K562 (cell line): ENCODE data around the gene NKIRAS1.

Experiments used
- ARNT ChIP-seq, 2 experiments: fragments of 450-650 bp; IDR thresholded peaks; 2 replicates each; pipeline ENCODE4 v1.6.1; 2016; ENCODE audit warnings: mild to moderate bottlenecking in 1 of 2
- ELF4 ChIP-seq: fragments of 450-650 bp; formaldehyde crosslinking; IDR thresholded peaks from 2 replicates; pipeline ENCODE4 v1.4.0; 2022; ENCODE audit warnings: missing genetic modification characterization
- FOXM1 ChIP-seq, 2 experiments: fragments of 450-650 bp in 1 of 2; sonication (generic) in 1 of 2; formaldehyde crosslinking in 1 of 2; IDR thresholded peaks; 2 replicates each; pipeline versions ENCODE4 v1.6.1 to v1.9.0; 2017 to 2022; ENCODE audit warnings: low read depth in 2 of 2, mild to moderate bottlenecking in 2 of 2, missing genetic modification reagents in 1 of 2, moderate library complexity in 1 of 2
- HNRNPUL1 ChIP-seq: fragments of 200-400 bp; formaldehyde crosslinking; IDR thresholded peaks from 2 replicates; pipeline ENCODE4 v1.6.1; 2017; ENCODE audit warnings: low read length
- POLR2A ChIP-seq: fragments of 450-650 bp; conservative IDR thresholded peaks from 2 replicates; pipeline ENCODE4 v1.6.1; 2016
- STAG1 ChIP-seq: sonication (generic); formaldehyde crosslinking; IDR thresholded peaks from 2 replicates; pipeline ENCODE4 v1.5.0; 2020; ENCODE audit warnings: missing genetic modification reagents, borderline replicate concordance
- TGIF2 ChIP-seq: sonication (generic); formaldehyde crosslinking; IDR thresholded peaks from 2 replicates; pipeline ENCODE4 v1.8.1; 2022; ENCODE audit warnings: mild to moderate bottlenecking, missing genetic modification reagents, moderate library complexity
- ZFP1 ChIP-seq: fragments of 450-650 bp; formaldehyde crosslinking; IDR thresholded peaks from 2 replicates; pipeline ENCODE4 v1.4.0; 2020; ENCODE audit warnings: mild to moderate bottlenecking, mixed read lengths
- ZNF785 ChIP-seq: fragments of 250-450 bp; sonication (Bioruptor Pico); IDR thresholded peaks from 2 replicates; pipeline ENCODE4 v1.4.0; 2020; ENCODE audit warnings: mild to moderate bottlenecking
- TF ChIP-seq, protein P1 (sequence below), 3 experiments: IDR thresholded peaks in 2 of 3; conservative IDR thresholded peaks in 1 of 3; 2 replicates each; pipeline ENCODE4 v1.5.1; 2011 to 2012; ENCODE audit warnings: low read length in 3 of 3, mild to moderate bottlenecking in 3 of 3, control low read depth in 2 of 3, improper control_type of control experiment in 1 of 3, inconsistent platforms in 1 of 3, low read depth in 1 of 3, mixed read lengths in 1 of 3, moderate library complexity in 1 of 3; ENCODE audit not compliant: insufficient read depth in 2 of 3
- TF ChIP-seq, protein P2 (sequence below): fragments of 250-450 bp; sonication (Bioruptor Pico); IDR thresholded peaks from 2 replicates; pipeline ENCODE4 v1.8.0; 2021; ENCODE audit warnings: moderate library complexity, mild to moderate bottlenecking, inconsistent platforms

DNA sequence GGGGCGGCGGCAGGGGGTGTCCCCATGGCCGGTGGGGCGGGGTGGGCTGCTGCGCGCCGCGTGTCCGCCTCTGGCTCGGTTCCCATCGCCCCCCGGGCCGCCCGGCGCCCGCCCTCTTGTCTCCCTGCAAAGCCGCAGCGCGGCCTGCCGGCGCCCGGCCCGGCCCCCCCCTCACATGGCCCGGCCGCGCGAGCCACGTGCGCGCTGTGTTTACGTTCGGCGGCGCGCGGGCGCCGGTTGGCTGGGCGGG, 28.8 kb upstream of the NKIRAS1 start:
- TF ChIP-seq POLR2A (no peak), ZNF785 (no peak), HNRNPUL1 (no peak), ZFP1 (CRISPR knock-in tag) (no peak), ELF4 (CRISPR knock-in tag) (no peak), TGIF2 (no peak), FOXM1 (IDR thresholded peaks at IDR 0.05; ENCODE audit: low read depth) (no peak), FOXM1 (CRISPR knock-in tag; IDR thresholded peaks at IDR 0.05; ENCODE audit: low read depth) (no peak), ARNT (IDR thresholded peaks at IDR 0.05) (no peak), STAG1 (CRISPR knock-in tag) (no peak)
- TF ChIP-seq, protein P1, sequence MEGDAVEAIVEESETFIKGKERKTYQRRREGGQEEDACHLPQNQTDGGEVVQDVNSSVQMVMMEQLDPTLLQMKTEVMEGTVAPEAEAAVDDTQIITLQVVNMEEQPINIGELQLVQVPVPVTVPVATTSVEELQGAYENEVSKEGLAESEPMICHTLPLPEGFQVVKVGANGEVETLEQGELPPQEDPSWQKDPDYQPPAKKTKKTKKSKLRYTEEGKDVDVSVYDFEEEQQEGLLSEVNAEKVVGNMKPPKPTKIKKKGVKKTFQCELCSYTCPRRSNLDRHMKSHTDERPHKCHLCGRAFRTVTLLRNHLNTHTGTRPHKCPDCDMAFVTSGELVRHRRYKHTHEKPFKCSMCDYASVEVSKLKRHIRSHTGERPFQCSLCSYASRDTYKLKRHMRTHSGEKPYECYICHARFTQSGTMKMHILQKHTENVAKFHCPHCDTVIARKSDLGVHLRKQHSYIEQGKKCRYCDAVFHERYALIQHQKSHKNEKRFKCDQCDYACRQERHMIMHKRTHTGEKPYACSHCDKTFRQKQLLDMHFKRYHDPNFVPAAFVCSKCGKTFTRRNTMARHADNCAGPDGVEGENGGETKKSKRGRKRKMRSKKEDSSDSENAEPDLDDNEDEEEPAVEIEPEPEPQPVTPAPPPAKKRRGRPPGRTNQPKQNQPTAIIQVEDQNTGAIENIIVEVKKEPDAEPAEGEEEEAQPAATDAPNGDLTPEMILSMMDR (IDR thresholded peaks at IDR 0.05 in 2 of 3, conservative IDR thresholded peaks at IDR 0.05 in 1 of 3; ENCODE audit: insufficient read depth in 2 of 3, low read depth in 1 of 3, low read length in 3 of 3): no peak
- TF ChIP-seq, protein P2, sequence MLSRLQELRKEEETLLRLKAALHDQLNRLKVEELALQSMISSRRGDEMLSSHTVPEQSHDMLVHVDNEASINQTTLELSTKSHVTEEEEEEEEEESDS (CRISPR knock-in tag): no peak
